GM21360 (cell line): ENCODE data around the gene HPSE2.

Source experiments
- ATAC-seq: cut with Tn5 transposase; IDR thresholded peaks from one replicate; pipeline ENCODE4 v1.9.1; 2021; ENCODE audit warnings: mild to moderate bottlenecking, moderate library complexity; ENCODE audit not compliant: unreplicated experiment

HPSE2 gene

GRCh38 chr10:98469001-98469931, 766.4 kb downstream of the HPSE2 start:
- no peak for ATAC-seq

- peak; percentile 93 for ATAC-seq
Observed at GRCh38 chr10:98467506-98468318, 767.9 kb downstream of the HPSE2 start.

GRCh38 chr10:98466861-98467505, 768.7 kb downstream of the HPSE2 start:
- peak; percentile 5 for ATAC-seq

- no peak for ATAC-seq
Observed at GRCh38 chr10:98465866-98466265, 769.8 kb downstream of the HPSE2 start.

GRCh38 chr10:98463976-98464754, 771.5 kb downstream of the HPSE2 start:
- ATAC-seq = no peak

GRCh38 chr10:98463016-98463415, 772.6 kb downstream of the HPSE2 start:
- no peak for ATAC-seq

- ATAC-seq = no peak
Observed at GRCh38 chr10:98461500-98461842, 774.2 kb downstream of the HPSE2 start.

- no peak for ATAC-seq
Observed at GRCh38 chr10:98460837-98461499, 774.7 kb downstream of the HPSE2 start.

GRCh38 chr10:98458809-98459784, 776.6 kb downstream of the HPSE2 start:
- ATAC-seq = no peak

- ATAC-seq = no peak
Observed at GRCh38 chr10:98457721-98458120, 777.9 kb downstream of the HPSE2 start.

- no peak for ATAC-seq
Observed at GRCh38 chr10:98456686-98457482, 778.8 kb downstream of the HPSE2 start.

- no peak for ATAC-seq
Observed at GRCh38 chr10:98456043-98456570, 779.5 kb downstream of the HPSE2 start.

GRCh38 chr10:98453729-98454128, 781.9 kb downstream of the HPSE2 start:
- no peak for ATAC-seq

GRCh38 chr10:98450618-98451017, 785.0 kb downstream of the HPSE2 start:
- no peak for ATAC-seq

- no peak for ATAC-seq
Observed at GRCh38 chr10:98449287-98449686, 786.4 kb downstream of the HPSE2 start.

- peak; percentile 86 for ATAC-seq
Observed at GRCh38 chr10:98446661-98447221, 788.9 kb downstream of the HPSE2 start, which contains the start of gene HPS1. TSS of gene HPS1 (minus strand) at chr10:98446935. CDS start at chr10:98443240, 3,695 bp downstream.

GRCh38 chr10:98446151-98446660, 789.4 kb downstream of the HPSE2 start:
- peak; percentile 14 for ATAC-seq
